Posterior vena cava (tissue), 2 donors: Measurements from ENCODE around the gene VIPR2. TPM values are rescaled to one million over a fixed set of nuclear protein-coding genes. Genes with fewer than 3 reads are reported as not detected.
A peak's percentile ranks its signal among the peaks of the same experiment; 100 is the strongest.

Experiments
- DNase-seq: peaks from one replicate; pipeline ENCODE4 v3.0.0-alpha.2; 2020; ENCODE audit warnings: low spot score
- intact Hi-C, 2 donors: fragments of 100-400 bp; cut with DNase I; formaldehyde crosslinking; loops; one replicate each; pipeline versions ENCODE4 v1.14.1 to v1.14.2; 2022 to 2023
- total RNA-seq, 2 donors: library from RNA; stranded (reverse); fragmentation: NEBNext Ultra II Directional; extraction: Animal tissue kit (Norgen Biotek cat#: 25700); gene quantifications; one replicate each; pipeline ENCODE4 v1.2.1, GENCODE V29; 2021
- donor health status: DM: yes; HTN: yes; CAD: no.
- donor health status: DM: yes; HTN: yes; CAD: no.

The VIPR2 gene
- total RNA-seq, 2 donors from 2014 or later, result 5.0 to 7.6 TPM

DNA sequence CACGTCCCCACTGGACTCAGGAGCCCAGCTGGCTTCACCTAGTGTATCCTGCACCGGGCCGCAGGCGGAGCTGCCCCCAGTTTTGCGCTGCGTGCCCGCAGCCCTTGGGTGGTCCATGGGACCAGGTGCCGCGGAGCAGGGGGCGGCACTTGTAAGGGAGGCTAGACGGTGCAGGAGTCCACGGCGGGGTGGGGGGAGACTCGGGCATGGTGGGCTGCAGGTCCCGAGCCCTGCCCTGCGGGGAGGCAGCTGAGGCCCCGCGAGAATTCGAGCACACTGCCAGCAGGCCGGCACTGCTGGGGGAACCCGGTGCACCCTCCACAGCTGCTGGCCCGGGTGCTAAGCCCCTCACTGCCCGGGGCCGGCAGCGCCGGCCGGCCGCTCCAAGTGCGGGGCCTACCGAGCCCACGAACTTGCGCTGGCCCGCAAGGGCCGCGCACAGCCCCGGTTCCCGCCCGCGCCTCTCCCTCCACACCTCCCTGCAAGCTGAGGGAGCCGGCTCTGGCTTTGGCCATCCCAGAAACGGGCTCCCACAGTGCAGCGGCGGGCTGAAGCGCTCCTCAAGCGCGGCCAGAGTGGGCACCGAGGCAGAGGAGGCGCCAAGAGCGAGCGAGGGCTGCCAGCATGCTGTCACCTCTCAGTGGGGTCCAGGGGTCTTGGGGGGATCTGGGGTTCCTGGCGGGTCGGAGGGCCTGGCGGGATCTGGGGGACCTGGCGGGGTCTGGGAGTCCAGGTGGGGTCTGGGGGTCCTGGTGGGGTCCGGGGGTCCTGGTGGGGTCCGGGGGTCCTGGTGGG lies 81.4 kb downstream of the VIPR2 start:
- intact Hi-C loops, result no loop called here
- DNase-seq, result no peak

- DNase-seq, result no peak
- intact Hi-C loops, result no loop called here
These were observed 82.1 kb downstream of the VIPR2 start for GRCh38 chr7:159062569-159062968.

GRCh38 chr7:159061674-159062212 lies 82.9 kb downstream of the VIPR2 start:
- DNase-seq, result no peak
- intact Hi-C loops, result no loop called here

GRCh38 chr7:159061209-159061608 lies 83.5 kb downstream of the VIPR2 start:
- intact Hi-C loops, result no loop called here
- no peak for DNase-seq

- DNase-seq, result no peak
- intact Hi-C loops, result no loop called here
These were observed 84.2 kb downstream of the VIPR2 start for GRCh38 chr7:159060440-159060839.

- DNase-seq, result no peak
- intact Hi-C loops, result no loop called here
These were observed 85.0 kb downstream of the VIPR2 start for GRCh38 chr7:159059629-159060028.

DNA sequence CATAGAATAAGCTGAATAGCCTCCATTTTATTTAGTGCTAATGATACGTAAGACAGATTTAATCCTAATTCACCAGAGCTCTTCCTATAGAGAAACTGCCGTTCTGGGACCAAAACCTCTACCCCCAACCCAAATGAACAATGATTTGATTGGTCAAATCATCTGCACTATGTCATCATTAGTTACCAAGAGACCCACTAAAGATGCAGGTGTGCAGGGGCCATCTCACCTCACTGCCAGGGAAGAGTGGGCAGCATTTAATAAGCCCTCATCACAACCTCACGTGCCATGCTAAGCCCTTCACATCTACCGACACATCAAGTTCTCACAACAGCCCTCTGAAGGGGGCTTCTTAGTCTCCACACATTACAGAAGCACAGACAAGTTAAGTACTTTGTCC lies 87.0 kb downstream of the VIPR2 start:
- peak; percentile 14 for DNase-seq
- intact Hi-C loops, result no loop called here

DNA sequence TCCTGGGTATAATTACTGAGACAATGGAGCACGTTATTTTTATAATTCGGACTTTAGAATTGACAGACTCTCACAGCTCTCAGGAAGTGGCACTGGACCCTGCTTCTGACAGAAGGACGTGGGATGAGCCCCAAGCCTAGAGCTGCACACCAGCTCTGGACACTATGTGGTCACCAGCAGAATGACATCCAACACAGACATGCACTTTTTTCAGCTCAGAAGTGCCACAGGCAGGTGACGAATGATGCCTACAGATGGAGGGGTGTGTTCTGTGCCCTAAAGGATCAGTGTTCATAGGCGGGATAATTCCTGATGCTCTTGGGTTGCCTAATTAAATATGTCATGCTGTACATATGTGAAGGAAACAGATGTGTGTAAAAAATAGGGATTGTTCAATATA lies 87.9 kb downstream of the VIPR2 start:
- DNase-seq, result peak; percentile 42
- intact Hi-C loops, result no loop called here

DNA sequence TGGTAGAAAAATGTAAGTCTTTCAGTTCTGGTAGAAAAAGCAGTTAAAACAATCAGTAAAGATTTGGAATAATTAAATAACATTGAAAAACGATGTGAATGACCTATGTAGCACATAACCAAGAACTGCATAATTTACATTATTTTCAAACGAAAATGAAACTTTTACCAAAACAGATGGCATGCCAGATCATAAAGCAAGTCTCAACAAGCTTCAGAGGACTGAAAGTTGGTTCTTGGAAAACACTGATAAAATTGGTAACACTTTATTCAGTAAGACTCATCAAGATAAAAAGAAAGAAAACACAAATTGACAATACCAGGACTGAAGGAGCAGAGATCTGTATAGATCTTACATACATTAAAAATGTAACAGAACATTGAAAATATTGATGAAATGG lies 92.8 kb downstream of the VIPR2 start:
- intact Hi-C loops, result no loop called here
- no peak for DNase-seq

- DNase-seq, result no peak
- intact Hi-C loops, result no loop called here
These were observed 94.0 kb downstream of the VIPR2 start for GRCh38 chr7:159050704-159051103.

DNA sequence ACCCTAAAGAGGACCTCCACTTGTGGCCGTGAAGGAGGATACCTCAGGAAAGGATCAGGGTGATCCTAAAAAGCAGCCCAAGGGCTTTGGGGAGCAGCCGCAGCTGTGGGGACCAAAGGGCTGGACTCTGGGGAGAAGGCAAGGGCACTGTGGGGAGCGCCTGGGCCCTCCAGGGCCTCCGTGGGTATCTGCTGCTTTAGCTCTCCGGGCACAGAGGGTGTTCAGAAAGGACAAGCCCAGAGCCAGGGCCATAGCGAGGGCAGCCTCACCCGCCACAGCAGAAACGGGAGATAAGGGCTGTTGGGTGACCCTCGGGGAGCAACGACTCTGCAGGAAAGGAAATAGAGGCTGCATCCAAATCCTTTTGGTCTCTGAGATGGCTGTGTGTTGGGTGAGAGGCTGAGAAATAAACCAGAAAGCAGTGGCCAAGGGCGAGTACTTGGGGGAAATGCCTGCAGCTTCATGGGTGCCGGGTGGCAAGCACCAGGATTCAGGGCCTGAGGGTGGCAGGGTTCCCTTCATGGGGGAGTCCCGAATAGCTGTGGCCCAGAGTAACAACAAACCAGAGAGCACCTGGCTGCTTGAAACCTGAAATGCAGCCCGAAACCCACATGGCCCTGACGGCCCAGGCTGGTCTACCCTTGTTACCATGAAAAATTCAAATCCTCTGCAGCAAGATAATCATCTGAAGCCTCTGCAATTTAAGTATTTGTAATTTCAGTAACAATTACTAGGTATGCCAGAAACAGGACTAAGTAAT lies 95.2 kb downstream of the VIPR2 start:
- intact Hi-C loops, result no loop called here
- peak; percentile 62 for DNase-seq

GRCh38 chr7:159048656-159049055 lies 96.0 kb downstream of the VIPR2 start:
- no peak for DNase-seq

GRCh38 chr7:159047536-159047935 lies 97.1 kb downstream of the VIPR2 start:
- DNase-seq, result no peak
- intact Hi-C loops, result no loop called here

More at GRCh38 chr7:159048656-159049055, 96.0 kb downstream of the VIPR2 start:
- intact Hi-C loops, result no loop called here

DNA sequence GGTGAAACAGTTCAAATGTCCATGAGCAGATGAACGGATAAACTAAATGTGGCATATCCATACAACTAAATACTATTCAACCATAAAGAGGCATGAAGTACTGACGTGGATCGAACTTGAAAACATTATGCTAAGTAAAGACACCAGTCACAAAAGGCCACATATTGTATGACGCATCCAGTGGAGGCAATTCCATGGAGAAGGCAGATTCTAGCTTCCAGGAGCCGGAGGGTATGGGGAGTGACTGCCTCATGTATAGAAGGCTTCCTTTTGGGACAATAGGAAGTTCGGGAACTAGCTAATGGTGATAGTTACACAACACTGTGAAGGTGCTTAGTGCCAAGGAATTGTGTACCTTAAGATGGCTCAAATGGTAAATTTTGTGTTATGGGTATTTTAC lies 98.4 kb downstream of the VIPR2 start:
- intact Hi-C loops, result no loop called here
- DNase-seq, result no peak

- DNase-seq, result no peak
- intact Hi-C loops, result no loop called here
These were observed 98.8 kb downstream of the VIPR2 start for GRCh38 chr7:159045839-159046238.

- DNase-seq, result peak; percentile 58
- intact Hi-C loops, result no loop called here
These were observed 102.0 kb downstream of the VIPR2 start for GRCh38 chr7:159042581-159043101.

DNA sequence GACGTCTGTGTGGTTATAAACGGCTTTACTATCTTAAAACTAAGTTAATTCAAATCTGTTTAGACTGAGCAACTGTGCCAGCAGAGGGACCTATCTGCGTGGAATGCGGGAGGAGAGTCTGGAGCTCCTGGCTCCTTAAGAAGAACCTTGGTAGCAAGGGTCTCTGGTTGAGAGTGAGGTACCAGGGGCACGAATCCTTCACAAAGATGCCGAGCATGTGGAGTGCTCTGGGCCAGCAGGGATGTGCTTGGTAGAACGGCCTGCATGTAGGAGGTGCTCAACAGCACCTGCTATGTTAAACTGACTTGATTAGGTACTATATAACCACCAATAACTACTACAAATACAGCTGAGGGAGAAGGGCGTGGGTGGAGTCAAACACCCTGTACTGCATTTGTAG lies 102.6 kb downstream of the VIPR2 start:
- intact Hi-C loops, result no loop called here
- DNase-seq, result peak; percentile 34

GRCh38 chr7:159040912-159041711 lies 103.6 kb downstream of the VIPR2 start:
- DNase-seq, result peak; percentile 71

GRCh38 chr7:159040146-159040545 lies 104.5 kb downstream of the VIPR2 start:
- intact Hi-C loops, result no loop called here
- DNase-seq, result peak; percentile 67

More at GRCh38 chr7:159040912-159041711, 103.6 kb downstream of the VIPR2 start:
- intact Hi-C loops, result no loop called here
